Suprapubic skin (tissue), 4 donors: Measurements from ENCODE around the gene MIB1.

ENCODE experiments used
- POLR2A ChIP-seq, 2 donors: fragments of 450-650 bp; IDR thresholded peaks; one replicate each; pipeline ENCODE4 v1.6.1; 2017; ENCODE audit warnings: antibody characterized with exemption in 2 of 2, mild to moderate bottlenecking in 2 of 2, moderate library complexity in 2 of 2
- POLR2AphosphoS5 ChIP-seq, 3 donors: sonication (generic); formaldehyde crosslinking; IDR thresholded peaks; one replicate each; pipeline ENCODE4 v1.6.1; 2017; ENCODE audit warnings: antibody characterized with exemption in 3 of 3
- TF ChIP-seq, protein P1 (sequence below), 2 donors: fragments of 200-600 bp in 1 of 2; fragments of 450-650 bp in 1 of 2; sonication (generic) in 1 of 2; IDR thresholded peaks; one replicate each; pipeline ENCODE4 v1.5.1; 2016 to 2019; ENCODE audit warnings: antibody characterized with exemption in 2 of 2, mild to moderate bottlenecking in 1 of 2, moderate library complexity in 1 of 2

DNA sequence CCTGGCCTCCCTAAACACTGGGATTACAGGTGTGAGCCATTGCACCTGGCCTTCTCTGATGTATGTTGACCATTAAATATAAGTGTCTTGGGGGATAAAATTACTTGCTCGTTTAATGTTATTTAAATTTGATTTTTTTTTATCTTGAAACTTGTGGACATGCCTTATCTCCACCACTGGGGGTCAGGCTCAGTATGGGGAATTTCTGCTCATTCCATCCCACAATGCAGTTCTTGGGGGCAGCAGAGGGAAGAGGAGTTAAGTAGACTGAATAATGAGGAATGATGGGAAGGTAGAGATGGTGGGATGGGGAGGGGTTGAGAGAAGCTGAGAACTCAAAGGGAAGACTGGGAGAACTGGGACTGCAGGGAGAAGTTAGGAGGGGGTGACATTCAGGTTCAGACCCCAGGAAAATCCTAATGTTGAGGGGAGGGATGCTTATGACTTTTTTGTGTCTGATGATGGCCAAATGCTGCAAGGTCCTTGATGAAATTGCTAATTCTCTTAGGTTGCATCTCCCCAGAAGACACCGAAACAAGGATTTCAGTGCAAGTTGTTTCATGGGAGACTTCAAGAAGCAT lies 174.2 kb downstream of the MIB1 start:
- TF ChIP-seq, protein P1, sequence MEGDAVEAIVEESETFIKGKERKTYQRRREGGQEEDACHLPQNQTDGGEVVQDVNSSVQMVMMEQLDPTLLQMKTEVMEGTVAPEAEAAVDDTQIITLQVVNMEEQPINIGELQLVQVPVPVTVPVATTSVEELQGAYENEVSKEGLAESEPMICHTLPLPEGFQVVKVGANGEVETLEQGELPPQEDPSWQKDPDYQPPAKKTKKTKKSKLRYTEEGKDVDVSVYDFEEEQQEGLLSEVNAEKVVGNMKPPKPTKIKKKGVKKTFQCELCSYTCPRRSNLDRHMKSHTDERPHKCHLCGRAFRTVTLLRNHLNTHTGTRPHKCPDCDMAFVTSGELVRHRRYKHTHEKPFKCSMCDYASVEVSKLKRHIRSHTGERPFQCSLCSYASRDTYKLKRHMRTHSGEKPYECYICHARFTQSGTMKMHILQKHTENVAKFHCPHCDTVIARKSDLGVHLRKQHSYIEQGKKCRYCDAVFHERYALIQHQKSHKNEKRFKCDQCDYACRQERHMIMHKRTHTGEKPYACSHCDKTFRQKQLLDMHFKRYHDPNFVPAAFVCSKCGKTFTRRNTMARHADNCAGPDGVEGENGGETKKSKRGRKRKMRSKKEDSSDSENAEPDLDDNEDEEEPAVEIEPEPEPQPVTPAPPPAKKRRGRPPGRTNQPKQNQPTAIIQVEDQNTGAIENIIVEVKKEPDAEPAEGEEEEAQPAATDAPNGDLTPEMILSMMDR (IDR thresholded peaks at IDR 0.05): no peak
- no peak for TF ChIP-seq POLR2A (IDR thresholded peaks at IDR 0.05)
- no peak for TF ChIP-seq POLR2AphosphoS5 (IDR thresholded peaks at IDR 0.05)
